Psoas muscle (tissue), 8 donors: ENCODE results near the gene IDNK. TPM values are rescaled to one million over a fixed set of nuclear protein-coding genes. Genes with fewer than 3 reads are reported as not detected.
"Not testable (repeated sequence)": the region's sequence is repeated elsewhere in the genome, so short reads cannot be mapped to it uniquely, and the experiment has no call there.

ENCODE experiments used
- ATAC-seq, 4 donors: fragments of 200-7000 bp; cut with Tn5 transposase; one replicate each; pipeline ENCODE4 v1.9.1; 2020; ENCODE audit warnings: moderate library complexity in 3 of 4, mild to moderate bottlenecking in 2 of 4
- DNase-seq, 2 donors: peaks; one replicate each; pipeline ENCODE4 v3.0.0-alpha.2; 2020
- H3K27ac ChIP-seq: fragments of 200-600 bp; one replicate; pipeline ENCODE4 v1.8.0; 2022
- H3K27me3 ChIP-seq, 3 donors: fragments of 200-600 bp in 1 of 3; one replicate each; pipeline versions ENCODE4 v1.6.1 to v1.8.0; 2013 to 2022; ENCODE audit warnings: low read length in 2 of 3, mild to moderate bottlenecking in 2 of 3, moderate library complexity in 1 of 3; ENCODE audit not compliant: insufficient read depth in 3 of 3
- H3K36me3 ChIP-seq, 2 donors: fragments of 200-600 bp in 1 of 2; one replicate each; pipeline versions ENCODE4 v1.6.1 to v1.8.0; 2013 to 2022; ENCODE audit warnings: low read depth in 1 of 2, mild to moderate bottlenecking in 1 of 2, moderate library complexity in 1 of 2; ENCODE audit not compliant: insufficient read depth in 1 of 2
- H3K4me1 ChIP-seq: fragments of 200-600 bp; one replicate; pipeline ENCODE4 v1.8.0; 2022
- H3K4me3 ChIP-seq: fragments of 200-600 bp; one replicate; pipeline ENCODE4 v1.8.0; 2022; ENCODE audit warnings: mild to moderate bottlenecking
- H3K9me3 ChIP-seq: fragments of 200-600 bp; one replicate; pipeline ENCODE4 v1.8.0; 2022
- WGBS, 3 donors: extraction: QIAGEN DNeasy Blood & Tissue Kit; methylation state at CpG; one replicate each; pipeline versions ENCODE4 v1.1.6 to v1.1.7; 2013; 5-methylcytosine and 5-hydroxymethylcytosine counted together
- intact Hi-C, 2 donors: fragments of 100-400 bp; cut with DNase I; formaldehyde crosslinking; loops; one replicate each; pipeline versions ENCODE4 v1.11.0 to v1.14.2; 2022
- polyA plus RNA-seq, 3 donors: library from polyadenylated mRNA; stranded (reverse); fragments of 200-250 nt; gene quantifications; one replicate each; pipeline ENCODE4 v1.2.3, GENCODE V29; 2013
- total RNA-seq, 4 donors: library from RNA; stranded (reverse); fragmentation: NEBNext Ultra II Directional in 2 of 4; extraction: Animal tissue kit (Norgen Biotek cat#: 25700) in 2 of 4; gene quantifications; one replicate each; pipeline versions ENCODE4 v1.2.1 to v1.2.4, GENCODE V29; 2021 to 2023
- TF ChIP-seq, protein P1 (sequence below): fragments of 200-600 bp; IDR thresholded peaks from one replicate; pipeline ENCODE4 v1.8.0; 2022; ENCODE audit warnings: antibody characterized with exemption
- donor health status: healthy with polysubstance abuse.
- donor health status: DM: no; HTN: no; CAD: no; lungs with moderate emphysema.
- donor health status: Bipolar disorder and iron deficiency.
- donor health status: healthy.
- donor health status: DM: yes; HTN: yes; CAD: no.
- donor health status: DM: no; HTN: no; CAD: no.
- donor health status: DM: no; HTN: no; CAD: no.
- donor health status: DM: yes; HTN: yes; CAD: no.

IDNK gene
- total and polyA plus RNA-seq, 7 donors = 0.38 to 1.8 (median 1.0) TPM

DNA sequence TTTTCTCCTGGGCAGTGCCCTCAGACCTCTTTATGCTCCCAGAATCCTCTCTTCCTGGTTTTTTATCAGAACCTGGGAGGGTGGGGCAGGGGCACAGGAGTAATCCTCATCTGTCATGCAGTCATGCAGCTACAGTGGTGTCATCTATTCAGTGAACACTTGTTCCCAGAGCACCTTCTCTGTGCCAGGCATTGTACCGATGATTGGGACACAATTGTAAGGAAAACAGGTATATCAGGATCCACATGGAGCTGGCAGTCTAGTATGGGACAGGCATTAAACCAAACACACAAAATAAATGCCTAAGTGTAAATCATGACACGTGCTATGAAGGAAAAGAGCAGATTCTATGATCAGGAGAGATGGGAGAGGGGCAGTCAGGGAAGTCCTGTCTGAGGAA, 21.5 kb upstream of the IDNK start:
- Histone ChIP-seq H3K27ac (no peak overlapping the region), H3K9me3 (no peaks in the 10 kb centered on the region), H3K36me3 (no peaks in the 10 kb centered on the region), H3K4me3 (no peak overlapping the region), H3K4me1 (no peaks in the 10 kb centered on the region), H3K27me3 (no peaks in the 10 kb centered on the region)
- 72 to 84% (median 81%) methylated on average over 2 of the region's 2 CpGs for WGBS, 3 donors
- intact Hi-C loops = no loop called here
- ATAC-seq = no peak
- no peak for DNase-seq
- TF ChIP-seq, protein P1, sequence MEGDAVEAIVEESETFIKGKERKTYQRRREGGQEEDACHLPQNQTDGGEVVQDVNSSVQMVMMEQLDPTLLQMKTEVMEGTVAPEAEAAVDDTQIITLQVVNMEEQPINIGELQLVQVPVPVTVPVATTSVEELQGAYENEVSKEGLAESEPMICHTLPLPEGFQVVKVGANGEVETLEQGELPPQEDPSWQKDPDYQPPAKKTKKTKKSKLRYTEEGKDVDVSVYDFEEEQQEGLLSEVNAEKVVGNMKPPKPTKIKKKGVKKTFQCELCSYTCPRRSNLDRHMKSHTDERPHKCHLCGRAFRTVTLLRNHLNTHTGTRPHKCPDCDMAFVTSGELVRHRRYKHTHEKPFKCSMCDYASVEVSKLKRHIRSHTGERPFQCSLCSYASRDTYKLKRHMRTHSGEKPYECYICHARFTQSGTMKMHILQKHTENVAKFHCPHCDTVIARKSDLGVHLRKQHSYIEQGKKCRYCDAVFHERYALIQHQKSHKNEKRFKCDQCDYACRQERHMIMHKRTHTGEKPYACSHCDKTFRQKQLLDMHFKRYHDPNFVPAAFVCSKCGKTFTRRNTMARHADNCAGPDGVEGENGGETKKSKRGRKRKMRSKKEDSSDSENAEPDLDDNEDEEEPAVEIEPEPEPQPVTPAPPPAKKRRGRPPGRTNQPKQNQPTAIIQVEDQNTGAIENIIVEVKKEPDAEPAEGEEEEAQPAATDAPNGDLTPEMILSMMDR = no peak

DNA sequence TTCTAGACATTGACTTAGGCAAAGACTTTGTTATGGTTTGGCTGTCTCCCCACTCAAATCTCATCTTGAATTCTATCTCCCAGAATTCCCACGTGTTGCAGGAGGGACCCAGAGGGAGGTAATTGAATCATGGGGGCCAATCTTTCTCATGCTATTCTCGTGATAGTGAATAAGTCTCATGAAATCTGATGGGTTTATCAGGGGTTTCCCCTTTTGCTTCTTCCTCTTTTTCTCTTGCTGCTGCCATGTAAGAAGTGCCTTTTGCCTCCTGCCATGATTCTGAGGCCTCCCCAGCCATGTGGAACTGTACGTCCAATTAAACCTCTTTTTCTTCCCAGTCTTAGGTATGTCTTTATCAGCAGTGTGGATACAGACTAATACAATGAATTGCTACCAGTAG, 15.3 kb upstream of the IDNK start:
- DNase-seq = not testable (repeated sequence)

DNA sequence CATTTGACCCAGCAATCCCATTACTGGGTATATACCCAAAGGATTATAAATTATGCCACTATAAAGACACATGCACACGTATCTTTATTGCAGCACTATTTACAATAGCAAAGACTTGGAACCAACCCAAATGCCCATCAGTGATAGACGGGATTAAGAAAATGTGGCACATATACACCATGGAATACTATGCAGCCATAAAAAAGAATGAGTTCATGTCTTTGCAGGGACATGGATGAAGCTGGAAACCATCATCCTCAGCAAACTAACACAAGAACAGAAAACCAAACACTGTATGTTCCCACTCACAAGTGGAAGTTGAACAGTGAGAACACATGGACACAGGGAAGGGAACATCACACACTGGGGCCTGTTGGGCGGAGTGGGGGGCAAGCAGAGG, 9.6 kb upstream of the IDNK start:
- H3K4me3 ChIP-seq, intact Hi-C loops, DNase-seq, H3K27me3 ChIP-seq, H3K36me3 ChIP-seq, H3K4me1 ChIP-seq, H3K27ac ChIP-seq, ATAC-seq, H3K9me3 ChIP-seq: not testable (repeated sequence)
- WGBS, 3 donors = 93 to 97% (median 95%) methylated on average over 3 of the region's 3 CpGs

More for the DNA sequence above, 15.3 kb upstream of the IDNK start:
- H3K4me3 ChIP-seq, intact Hi-C loops, H3K4me1 ChIP-seq, H3K27ac ChIP-seq, ATAC-seq, H3K9me3 ChIP-seq, H3K36me3 ChIP-seq, H3K27me3 ChIP-seq: not testable (repeated sequence)
- WGBS, 3 donors = 77 to 82% (median 80%) methylated on average over 3 of the region's 3 CpGs

DNA sequence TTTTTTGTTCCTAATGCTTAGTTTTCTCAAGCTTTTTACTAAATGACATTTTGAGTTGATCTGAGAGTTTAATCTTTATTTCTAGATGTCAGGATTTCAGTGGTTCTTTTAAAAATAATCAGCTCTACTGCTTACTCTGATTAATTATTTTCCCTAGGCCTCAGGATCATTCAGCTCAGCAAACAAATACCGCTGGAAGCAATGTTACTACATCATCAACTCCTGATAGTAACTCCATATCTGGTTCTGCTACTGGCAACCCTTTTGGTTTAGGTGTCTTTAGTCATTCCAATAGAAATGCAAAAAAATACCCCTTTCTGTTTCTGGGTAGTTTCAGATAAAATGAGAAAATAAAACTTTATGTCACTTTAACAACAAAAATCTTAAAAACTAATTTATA, 5.6 kb upstream of the IDNK start:
- TF ChIP-seq, protein P1 = no peak
- 85 to 95% (median 93%) methylated on average over 1 of the region's 1 CpG for WGBS, 3 donors

DNA sequence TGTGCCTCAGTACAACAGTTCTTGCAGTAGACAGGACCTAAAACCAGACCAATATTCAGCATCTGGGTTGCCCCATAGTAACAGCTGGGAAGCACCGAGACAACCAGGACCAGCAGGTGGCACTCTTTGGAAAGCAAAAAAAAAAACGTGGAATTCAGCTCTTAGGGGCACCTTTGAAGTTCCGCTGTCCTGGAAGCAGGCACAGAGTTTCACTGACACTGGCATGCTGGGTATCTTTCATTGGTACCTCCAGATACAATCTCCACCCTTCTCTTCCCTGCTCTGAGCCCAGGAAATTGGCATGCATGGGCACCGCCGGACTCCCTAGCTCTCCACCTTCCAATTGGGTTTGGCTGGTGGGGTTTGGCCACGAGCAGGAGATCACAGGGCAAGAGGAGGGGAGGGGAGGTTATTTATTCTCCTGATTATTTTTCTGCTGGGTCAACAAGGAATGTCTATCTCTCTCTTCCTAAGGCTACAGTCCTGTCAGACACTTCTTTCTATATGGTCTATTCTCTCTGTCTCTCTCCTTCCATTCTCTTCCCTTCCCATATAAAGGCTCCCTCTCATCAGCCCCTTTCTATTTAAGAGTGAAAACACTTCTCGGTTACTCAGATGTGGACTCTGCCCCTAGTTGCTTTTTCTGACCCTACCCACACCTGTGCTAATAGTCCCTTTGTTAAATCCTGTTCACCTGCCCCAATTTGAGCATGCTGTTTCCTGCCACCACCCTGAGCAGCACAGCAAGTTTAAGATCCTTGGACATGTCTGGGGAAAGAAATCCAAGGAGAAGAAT, 1.9 kb upstream of the IDNK start:
- no peak overlapping the region for H3K27ac ChIP-seq
- no peaks in the 10 kb centered on the region for H3K27me3 ChIP-seq
- H3K9me3 ChIP-seq = no peaks in the 10 kb centered on the region
- DNase-seq = no peak
- intact Hi-C loops = loop anchor here in 1 of 2 donors (5.0 to 10.0 kb wide), 2 partner anchors 86 to 294 kb away; partner anchors contain the start of gene UBQLN1
- ATAC-seq = peak in 3 of 4 donors; percentile 38 to 59 (median 54)
- H3K4me3 ChIP-seq = no peak overlapping the region
- H3K4me1 ChIP-seq = no peaks in the 10 kb centered on the region
- no peaks in the 10 kb centered on the region for H3K36me3 ChIP-seq
- TF ChIP-seq, protein P1 = peak; percentile 49
- 24 to 33% (median 27%) methylated on average over 7 of the region's 7 CpGs for WGBS, 3 donors

More for the DNA sequence above, 5.6 kb upstream of the IDNK start:
- DNase-seq (no peak), ATAC-seq (no peak)
- intact Hi-C loops = no loop called here
- Histone ChIP-seq H3K36me3 (no peaks in the 10 kb centered on the region), H3K9me3 (no peaks in the 10 kb centered on the region), H3K4me1 (no peaks in the 10 kb centered on the region), H3K27ac (no peak overlapping the region), H3K27me3 (no peaks in the 10 kb centered on the region), H3K4me3 (no peak overlapping the region)
